ENCODE data around the gene IL24.

IL24 gene

GRCh38 chr1:206902702-206903101 is 5.5 kb downstream of the IL24 start:
- H3K27ac ChIP-seq (ENCODE audit: low read length): no peak overlapping the region
- DNase-seq (no peak), ATAC-seq (ENCODE audit: insufficient read depth, low read depth) (no peak)
- peaks cover 33% of the 10 kb centered on the region for H3K4me1 ChIP-seq (ENCODE audit: insufficient read depth, low read length)
- peaks cover 26% of the 10 kb centered on the region for H3K36me3 ChIP-seq (ENCODE audit: insufficient read depth, low read length)
- H3K4me2 ChIP-seq (ENCODE audit: insufficient read depth, low read length): no peak overlapping the region
- H2AFZ ChIP-seq (ENCODE audit: low read depth, low read length): no peak overlapping the region
- H3K9me3 ChIP-seq (ENCODE audit: insufficient read depth, low read length, severe bottlenecking): no peaks in the 10 kb centered on the region
- no peaks in the 10 kb centered on the region for H3K27me3 ChIP-seq (ENCODE audit: insufficient read depth, low read length, poor library complexity)
- H3K4me3 ChIP-seq (ENCODE audit: low read depth in 1 of 2, low read length in 2 of 2): no peak overlapping the region
- TF ChIP-seq, protein P1, sequence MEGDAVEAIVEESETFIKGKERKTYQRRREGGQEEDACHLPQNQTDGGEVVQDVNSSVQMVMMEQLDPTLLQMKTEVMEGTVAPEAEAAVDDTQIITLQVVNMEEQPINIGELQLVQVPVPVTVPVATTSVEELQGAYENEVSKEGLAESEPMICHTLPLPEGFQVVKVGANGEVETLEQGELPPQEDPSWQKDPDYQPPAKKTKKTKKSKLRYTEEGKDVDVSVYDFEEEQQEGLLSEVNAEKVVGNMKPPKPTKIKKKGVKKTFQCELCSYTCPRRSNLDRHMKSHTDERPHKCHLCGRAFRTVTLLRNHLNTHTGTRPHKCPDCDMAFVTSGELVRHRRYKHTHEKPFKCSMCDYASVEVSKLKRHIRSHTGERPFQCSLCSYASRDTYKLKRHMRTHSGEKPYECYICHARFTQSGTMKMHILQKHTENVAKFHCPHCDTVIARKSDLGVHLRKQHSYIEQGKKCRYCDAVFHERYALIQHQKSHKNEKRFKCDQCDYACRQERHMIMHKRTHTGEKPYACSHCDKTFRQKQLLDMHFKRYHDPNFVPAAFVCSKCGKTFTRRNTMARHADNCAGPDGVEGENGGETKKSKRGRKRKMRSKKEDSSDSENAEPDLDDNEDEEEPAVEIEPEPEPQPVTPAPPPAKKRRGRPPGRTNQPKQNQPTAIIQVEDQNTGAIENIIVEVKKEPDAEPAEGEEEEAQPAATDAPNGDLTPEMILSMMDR (IDR thresholded peaks at IDR 0.05; ENCODE audit: borderline replicate concordance, extremely low read depth, low read length, poor library complexity, severe bottlenecking): no peak
- no peak for TF ChIP-seq EZH2 (IDR thresholded peaks at IDR 0.05; ENCODE audit: borderline replicate concordance, low read depth, low read length, severe bottlenecking)
- no peaks in the 10 kb centered on the region for H4K20me1 ChIP-seq (ENCODE audit: insufficient read depth, low read length)
- no peak overlapping the region for H3K9ac ChIP-seq (ENCODE audit: low read depth, low read length)
- no peaks in the 10 kb centered on the region for H3K79me2 ChIP-seq (ENCODE audit: insufficient read depth, low read length)

DNA sequence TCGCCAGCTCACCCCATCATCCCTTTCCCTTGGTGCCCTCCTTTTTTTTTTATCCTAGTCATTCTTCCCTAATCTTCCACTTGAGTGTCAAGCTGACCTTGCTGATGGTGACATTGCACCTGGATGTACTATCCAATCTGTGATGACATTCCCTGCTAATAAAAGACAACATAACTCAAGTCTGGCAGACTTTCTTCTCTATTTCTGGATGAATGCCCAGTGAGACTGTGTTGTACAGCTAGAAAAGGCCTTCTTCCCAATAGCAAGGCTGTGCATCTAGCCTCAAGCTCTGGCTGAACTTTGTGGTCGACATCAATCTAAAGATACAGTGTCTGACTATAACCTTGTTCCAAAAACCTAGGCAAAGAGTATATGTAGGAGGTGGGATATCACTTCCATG is 6.4 kb downstream of the IL24 start:
- Histone ChIP-seq H3K9ac (ENCODE audit: low read depth, low read length) (no peak overlapping the region), H3K4me3 (ENCODE audit: low read depth in 1 of 2, low read length in 2 of 2) (no peak overlapping the region), H3K4me2 (ENCODE audit: insufficient read depth, low read length) (no peak overlapping the region), H2AFZ (ENCODE audit: low read depth, low read length) (no peak overlapping the region), H3K27me3 (ENCODE audit: insufficient read depth, low read length, poor library complexity) (no peaks in the 10 kb centered on the region), H3K27ac (ENCODE audit: low read length) (no peak overlapping the region), H3K79me2 (ENCODE audit: insufficient read depth, low read length) (no peaks in the 10 kb centered on the region), H3K4me1 (ENCODE audit: insufficient read depth, low read length) (peaks cover 38% of the 10 kb centered on the region), H3K9me3 (ENCODE audit: insufficient read depth, low read length, severe bottlenecking) (no peaks in the 10 kb centered on the region), H3K36me3 (ENCODE audit: insufficient read depth, low read length) (peaks cover 26% of the 10 kb centered on the region), H4K20me1 (ENCODE audit: insufficient read depth, low read length) (no peaks in the 10 kb centered on the region)
- ATAC-seq (ENCODE audit: insufficient read depth, low read depth) (no peak), DNase-seq (no peak)
- TF ChIP-seq EZH2 (IDR thresholded peaks at IDR 0.05; ENCODE audit: borderline replicate concordance, low read depth, low read length, severe bottlenecking): no peak
- TF ChIP-seq, protein P1 (IDR thresholded peaks at IDR 0.05; ENCODE audit: borderline replicate concordance, extremely low read depth, low read length, poor library complexity, severe bottlenecking): no peak

GRCh38 chr1:206904423-206905142 is 7.3 kb downstream of the IL24 start:
- no peaks in the 10 kb centered on the region for H3K79me2 ChIP-seq (ENCODE audit: insufficient read depth, low read length)
- ATAC-seq (ENCODE audit: insufficient read depth, low read depth) (no peak), DNase-seq (no peak)
- no peak overlapping the region for H3K4me3 ChIP-seq (ENCODE audit: low read depth in 1 of 2, low read length in 2 of 2)
- peak overlapping the region; percentile 48 for H3K27ac ChIP-seq (ENCODE audit: low read length)
- H3K9me3 ChIP-seq (ENCODE audit: insufficient read depth, low read length, severe bottlenecking): no peaks in the 10 kb centered on the region
- H3K4me1 ChIP-seq (ENCODE audit: insufficient read depth, low read length): peaks cover 38% of the 10 kb centered on the region
- no peak for TF ChIP-seq EZH2 (IDR thresholded peaks at IDR 0.05; ENCODE audit: borderline replicate concordance, low read depth, low read length, severe bottlenecking)
- TF ChIP-seq, protein P1 (IDR thresholded peaks at IDR 0.05; ENCODE audit: borderline replicate concordance, extremely low read depth, low read length, poor library complexity, severe bottlenecking): no peak
- H3K27me3 ChIP-seq (ENCODE audit: insufficient read depth, low read length, poor library complexity): no peaks in the 10 kb centered on the region
- no peak overlapping the region for H3K4me2 ChIP-seq (ENCODE audit: insufficient read depth, low read length)
- H2AFZ ChIP-seq (ENCODE audit: low read depth, low read length): no peak overlapping the region
- no peaks in the 10 kb centered on the region for H4K20me1 ChIP-seq (ENCODE audit: insufficient read depth, low read length)
- H3K9ac ChIP-seq (ENCODE audit: low read depth, low read length): no peak overlapping the region
- H3K36me3 ChIP-seq (ENCODE audit: insufficient read depth, low read length): peaks cover 26% of the 10 kb centered on the region
